Glutamatergic neuron (in vitro differentiated cells): Measurements from ENCODE around the gene SRSF10. TPM values are rescaled to one million over a fixed set of nuclear protein-coding genes. Genes with fewer than 3 reads are reported as not detected.

Experiments
- DNase-seq: peaks from one replicate; pipeline ENCODE4 v3.0.0; 2022
- H3K27ac Mint-ChIP-seq: one replicate; pipeline ENCODE4 v1.8.0; 2020; ENCODE audit warnings: mild to moderate bottlenecking, mixed read lengths, inconsistent platforms; ENCODE audit not compliant: unreplicated experiment
- H3K27me3 Mint-ChIP-seq: one replicate; pipeline ENCODE4 v1.8.0; 2020; ENCODE audit warnings: mild to moderate bottlenecking, moderate library complexity, mixed read lengths, inconsistent platforms; ENCODE audit not compliant: unreplicated experiment
- H3K36me3 Mint-ChIP-seq: one replicate; pipeline ENCODE4 v1.8.0; 2020; ENCODE audit warnings: mild to moderate bottlenecking, mixed read lengths, inconsistent platforms; ENCODE audit not compliant: unreplicated experiment
- H3K4me1 Mint-ChIP-seq: one replicate; pipeline ENCODE4 v1.8.0; 2020; ENCODE audit warnings: mild to moderate bottlenecking, low read depth, mixed read lengths, inconsistent platforms; ENCODE audit not compliant: unreplicated experiment
- H3K4me3 Mint-ChIP-seq: one replicate; pipeline ENCODE4 v1.8.0; 2020; ENCODE audit warnings: mild to moderate bottlenecking, mixed read lengths, inconsistent platforms; ENCODE audit not compliant: unreplicated experiment
- H3K9me3 Mint-ChIP-seq: one replicate; pipeline ENCODE4 v1.8.0; 2020; ENCODE audit warnings: mild to moderate bottlenecking, moderate library complexity, mixed read lengths, inconsistent platforms; ENCODE audit not compliant: unreplicated experiment
- total RNA-seq: library from RNA; stranded (reverse); fragmentation: NEBNext Ultra II Directional; extraction: Animal tissue kit (Norgen Biotek cat#: 25700); gene quantifications from one replicate; pipeline ENCODE4 v1.2.1, GENCODE V29; 2021; ENCODE audit not compliant: unreplicated experiment
- TF ChIP-seq, protein P1 (sequence below): fragments of 200-600 bp; sonication (generic); IDR thresholded peaks from one replicate; pipeline ENCODE4 v1.5.0; 2021; ENCODE audit not compliant: partially characterized antibody, unreplicated experiment

SRSF10 gene
- total RNA-seq, 1 donor from 2014 or later, result 158 TPM

DNA sequence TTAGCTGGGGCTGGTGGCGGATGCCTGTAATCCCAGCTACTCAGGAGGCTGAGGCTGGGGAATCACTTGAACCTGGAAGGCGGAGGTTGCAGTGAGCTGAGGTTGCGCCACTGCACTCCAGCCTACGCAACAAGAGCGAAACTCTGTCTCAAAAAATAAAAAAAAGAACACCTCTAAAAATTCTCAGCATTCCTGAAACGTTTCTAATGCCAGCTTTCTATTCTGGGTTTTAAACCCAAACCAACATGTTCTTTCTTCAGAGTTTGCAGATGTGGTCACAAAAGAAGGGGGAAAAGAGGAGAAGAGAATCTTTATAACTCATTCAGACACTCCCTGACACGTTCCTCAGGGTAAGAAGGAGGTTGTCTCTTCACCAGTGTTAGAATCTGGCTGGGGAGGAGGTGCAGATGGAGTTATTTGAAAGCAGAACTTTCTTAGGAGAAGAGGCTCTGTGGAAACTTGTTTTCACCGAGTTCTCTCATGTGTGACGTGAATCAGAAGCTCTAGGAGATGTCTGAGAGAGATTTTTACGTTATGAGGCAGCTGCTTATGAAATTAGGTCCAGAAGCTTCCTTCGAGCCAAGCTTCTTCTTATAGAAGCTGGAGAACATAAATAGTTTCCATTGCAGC, 49.2 kb downstream of the SRSF10 start:
- H3K27me3 Mint-ChIP-seq, result peaks cover 4% of the 10 kb centered on the region
- no peak overlapping the region for H3K27ac Mint-ChIP-seq
- no peak overlapping the region for H3K4me3 Mint-ChIP-seq
- peaks cover 4% of the 10 kb centered on the region for H3K4me1 Mint-ChIP-seq
- DNase-seq, result no peak
- no peaks in the 10 kb centered on the region for H3K9me3 Mint-ChIP-seq
- TF ChIP-seq, protein P1, sequence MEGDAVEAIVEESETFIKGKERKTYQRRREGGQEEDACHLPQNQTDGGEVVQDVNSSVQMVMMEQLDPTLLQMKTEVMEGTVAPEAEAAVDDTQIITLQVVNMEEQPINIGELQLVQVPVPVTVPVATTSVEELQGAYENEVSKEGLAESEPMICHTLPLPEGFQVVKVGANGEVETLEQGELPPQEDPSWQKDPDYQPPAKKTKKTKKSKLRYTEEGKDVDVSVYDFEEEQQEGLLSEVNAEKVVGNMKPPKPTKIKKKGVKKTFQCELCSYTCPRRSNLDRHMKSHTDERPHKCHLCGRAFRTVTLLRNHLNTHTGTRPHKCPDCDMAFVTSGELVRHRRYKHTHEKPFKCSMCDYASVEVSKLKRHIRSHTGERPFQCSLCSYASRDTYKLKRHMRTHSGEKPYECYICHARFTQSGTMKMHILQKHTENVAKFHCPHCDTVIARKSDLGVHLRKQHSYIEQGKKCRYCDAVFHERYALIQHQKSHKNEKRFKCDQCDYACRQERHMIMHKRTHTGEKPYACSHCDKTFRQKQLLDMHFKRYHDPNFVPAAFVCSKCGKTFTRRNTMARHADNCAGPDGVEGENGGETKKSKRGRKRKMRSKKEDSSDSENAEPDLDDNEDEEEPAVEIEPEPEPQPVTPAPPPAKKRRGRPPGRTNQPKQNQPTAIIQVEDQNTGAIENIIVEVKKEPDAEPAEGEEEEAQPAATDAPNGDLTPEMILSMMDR, result no peak
- peaks cover 8% of the 10 kb centered on the region for H3K36me3 Mint-ChIP-seq

DNA sequence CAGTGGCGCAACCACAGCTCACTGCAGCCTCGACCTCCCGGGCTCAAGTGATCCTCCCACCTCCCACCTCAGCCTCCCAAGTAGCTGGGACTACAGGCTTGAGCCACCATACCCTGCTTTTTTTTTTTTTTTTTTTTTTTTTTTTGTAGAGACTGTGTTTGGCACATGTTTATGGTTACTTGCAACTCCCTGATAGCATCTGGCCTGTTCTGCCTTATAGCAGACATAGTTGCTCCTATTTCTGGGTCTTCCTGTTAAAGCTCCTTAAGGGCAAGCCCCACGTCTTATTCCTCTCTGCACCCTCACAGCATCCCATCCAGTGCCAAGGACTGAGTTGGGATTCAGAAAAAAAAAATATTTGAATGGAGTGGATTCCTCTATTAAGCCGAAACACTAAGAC, 49.9 kb downstream of the SRSF10 start:
- Mint-ChIP-seq H3K27me3 (peaks cover 3% of the 10 kb centered on the region), H3K4me3 (no peak overlapping the region), H3K9me3 (no peaks in the 10 kb centered on the region), H3K36me3 (peaks cover 8% of the 10 kb centered on the region), H3K27ac (no peak overlapping the region), H3K4me1 (peaks cover 4% of the 10 kb centered on the region)
- DNase-seq, result no peak
- TF ChIP-seq, protein P1, result no peak

DNA sequence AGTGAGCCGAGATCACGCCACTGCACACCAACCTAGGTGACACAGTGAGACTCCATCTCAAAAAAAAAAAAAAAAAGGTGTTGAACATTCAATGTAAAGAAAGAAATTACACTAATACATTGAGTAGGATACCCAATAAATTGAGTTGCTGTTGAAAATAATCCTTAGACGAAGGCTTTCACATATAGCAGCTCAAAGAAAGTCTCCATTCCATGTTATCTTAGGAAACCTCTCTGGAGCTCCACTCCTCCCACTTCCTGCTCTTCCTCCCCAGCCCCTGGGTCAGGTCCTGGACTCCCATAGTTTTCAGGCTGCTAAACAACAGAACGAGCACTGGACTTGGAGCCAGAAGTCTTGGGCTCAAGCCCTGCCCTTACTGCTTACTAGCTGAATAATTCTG, 51.3 kb downstream of the SRSF10 start:
- TF ChIP-seq, protein P1, result no peak
- H3K4me3 Mint-ChIP-seq, result no peak overlapping the region
- no peaks in the 10 kb centered on the region for H3K9me3 Mint-ChIP-seq

DNA sequence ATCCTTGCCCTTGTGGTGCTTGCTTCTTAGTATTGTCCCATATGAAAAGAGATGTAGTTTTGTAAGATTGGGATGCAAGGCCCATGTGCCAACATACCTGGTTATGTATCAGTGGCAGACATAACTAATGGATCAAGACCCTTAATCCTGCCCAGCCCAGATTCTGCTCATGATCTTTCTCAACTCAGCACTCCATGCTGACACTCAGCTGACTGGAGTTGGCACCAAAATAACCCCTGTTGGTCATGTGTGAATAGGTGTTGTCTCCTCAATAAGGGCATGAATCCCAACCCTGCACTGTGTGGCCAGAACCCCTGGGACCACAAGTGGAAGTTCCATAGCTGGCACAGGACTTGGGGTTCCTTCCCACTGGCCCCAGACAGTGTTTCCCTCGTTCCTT, 53.0 kb downstream of the SRSF10 start:
- Mint-ChIP-seq H3K27ac (no peak overlapping the region), H3K36me3 (peaks cover 4% of the 10 kb centered on the region), H3K4me1 (peaks cover 2% of the 10 kb centered on the region), H3K9me3 (no peaks in the 10 kb centered on the region), H3K27me3 (no peaks in the 10 kb centered on the region), H3K4me3 (no peak overlapping the region)
- TF ChIP-seq, protein P1, result no peak
- no peak for DNase-seq

More for the DNA sequence above, 51.3 kb downstream of the SRSF10 start:
- H3K27ac Mint-ChIP-seq, result no peak overlapping the region
- peaks cover 4% of the 10 kb centered on the region for H3K4me1 Mint-ChIP-seq
- no peak for DNase-seq
- peaks cover 4% of the 10 kb centered on the region for H3K36me3 Mint-ChIP-seq
- no peaks in the 10 kb centered on the region for H3K27me3 Mint-ChIP-seq

DNA sequence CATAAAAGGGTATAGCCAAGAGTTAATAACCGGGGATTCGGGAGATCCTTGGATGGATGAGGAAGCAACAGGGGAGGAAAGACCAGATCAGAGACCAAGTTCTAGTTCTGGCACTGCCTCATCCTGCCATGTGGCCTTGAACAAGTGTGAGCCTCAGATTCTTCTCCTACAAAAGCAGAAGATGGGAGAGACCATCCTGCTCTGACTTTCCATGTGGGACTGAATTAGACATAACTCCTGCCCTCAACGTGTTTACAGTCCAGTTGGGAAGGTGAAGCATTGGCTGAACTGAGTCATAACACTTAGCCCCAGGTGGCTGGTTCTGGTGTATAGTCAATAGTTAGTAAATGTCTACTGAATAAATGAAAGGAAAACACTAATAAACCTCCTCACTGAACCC, 54.8 kb downstream of the SRSF10 start:
- TF ChIP-seq, protein P1, result no peak
- no peak overlapping the region for H3K27ac Mint-ChIP-seq
- H3K27me3 Mint-ChIP-seq, result no peaks in the 10 kb centered on the region
- H3K4me3 Mint-ChIP-seq, result no peak overlapping the region
- no peak for DNase-seq
- peaks cover 2% of the 10 kb centered on the region for H3K4me1 Mint-ChIP-seq
- peaks cover 1% of the 10 kb centered on the region for H3K9me3 Mint-ChIP-seq
- peaks cover 4% of the 10 kb centered on the region for H3K36me3 Mint-ChIP-seq
